CD4-positive, alpha-beta T cell (primary cell): Measurements from ENCODE around the gene INMT. TPM values are rescaled to one million over a fixed set of nuclear protein-coding genes. Genes with fewer than 3 reads are reported as not detected.

Experiments
- ATAC-seq: fragments of 200-7000 bp; cut with Tn5 transposase; one replicate; pipeline ENCODE4 v1.10.0; 2022; ENCODE audit warnings: mild to moderate bottlenecking; ENCODE audit not compliant: poor library complexity
- CTCF ChIA-PET: fragments of 350-600 bp; sonication (Branson Sonifier 250); formaldehyde crosslinking; loops from one replicate; lab custom pipeline; 2021; ENCODE audit warnings: antibody characterized with exemption, inconsistent platforms; lab: Charles Lee
- POLR2A ChIA-PET: fragments of 350-600 bp; sonication (Branson Sonifier 250); formaldehyde crosslinking; loops from one replicate; lab custom pipeline; 2021; ENCODE audit warnings: antibody characterized with exemption, inconsistent platforms; lab: Charles Lee
- DNase-seq, 14 experiments: peaks; one replicate each; pipeline ENCODE4 v3.0.0-alpha.2; 2013 to 2020; ENCODE audit warnings: mixed read lengths in 2 of 14
- H3K27ac ChIP-seq, 2 donors: one replicate each; pipeline versions ENCODE4 v1.5.1 to v1.7.0; 2013; ENCODE audit warnings: low read length in 2 of 2, low read depth in 1 of 2, mild to moderate bottlenecking in 1 of 2
- H3K27me3 ChIP-seq, 2 experiments: 1 replicate in 1 of 2; 2 replicates in 1 of 2; pipeline versions ENCODE4 v1.6.1 to v1.7.0; 2013; ENCODE audit warnings: low read length in 2 of 2, control low read depth in 1 of 2, mild to moderate bottlenecking in 1 of 2, moderate library complexity in 1 of 2; ENCODE audit not compliant: insufficient read depth in 2 of 2, control insufficient read depth in 1 of 2
- H3K36me3 ChIP-seq: one replicate; pipeline ENCODE4 v1.6.1; 2013; ENCODE audit warnings: low read length, control low read depth; ENCODE audit not compliant: insufficient read depth
- H3K4me1 ChIP-seq: one replicate; pipeline ENCODE4 v1.6.1; 2013; ENCODE audit warnings: low read length, control low read depth; ENCODE audit not compliant: insufficient read depth
- H3K4me3 ChIP-seq: one replicate; pipeline ENCODE4 v1.5.1; 2013; ENCODE audit warnings: mild to moderate bottlenecking, low read length, moderate library complexity
- H3K9me3 ChIP-seq, 2 experiments: 1 replicate in 1 of 2; 2 replicates in 1 of 2; pipeline versions ENCODE4 v1.6.1 to v1.7.0; 2013; ENCODE audit warnings: low read length in 2 of 2, mild to moderate bottlenecking in 2 of 2, control low read depth in 1 of 2, moderate library complexity in 1 of 2; ENCODE audit not compliant: control insufficient read depth in 1 of 2, insufficient read depth in 1 of 2
- H3K27ac Mint-ChIP-seq: one replicate; pipeline ENCODE4 v1.8.0; 2020; ENCODE audit warnings: mixed read lengths
- H3K27me3 Mint-ChIP-seq: one replicate; pipeline ENCODE4 v1.8.0; 2021; ENCODE audit warnings: mixed read lengths
- H3K36me3 Mint-ChIP-seq: one replicate; pipeline ENCODE4 v1.8.0; 2021; ENCODE audit warnings: low read depth, mixed read lengths
- H3K4me1 Mint-ChIP-seq: one replicate; pipeline ENCODE4 v1.8.0; 2021; ENCODE audit warnings: low read depth, mixed read lengths
- H3K4me3 Mint-ChIP-seq: one replicate; pipeline ENCODE4 v1.8.0; 2020; ENCODE audit warnings: mild to moderate bottlenecking, mixed read lengths
- H3K9me3 Mint-ChIP-seq: one replicate; pipeline ENCODE4 v1.8.0; 2020; ENCODE audit warnings: mixed read lengths
- CTCF ChIP-seq: fragments of 200-600 bp; IDR thresholded peaks from one replicate; pipeline ENCODE4 v1.8.0; 2022; ENCODE audit warnings: antibody characterized with exemption, mild to moderate bottlenecking
- intact Hi-C, 2 experiments: fragments of 100-400 bp; cut with DNase I in 1 of 2; cut with micrococcal nuclease in 1 of 2; formaldehyde crosslinking; loops; one replicate each; pipeline versions ENCODE4 v1.15.1 to v1.9.0; 2023 to 2025; cut with DNase I, micrococcal nuclease
- total RNA-seq, 174 experiments: library from RNA in 2 of 174; stranded (reverse) in 2 of 174; gene quantifications; one replicate each; pipeline ENCODE4 v1.2.3 and lab custom pipeline; 2021 to 2026

The INMT gene
- total RNA-seq, 2 experiments from 2014 or later, result 0.36 to 0.69 TPM

- Histone ChIP-seq H3K9me3 (no peaks in the 10 kb centered on the region), H3K27ac (no peak overlapping the region), H3K4me1 (peaks cover 3% of the 10 kb centered on the region), H3K27me3 (no peaks in the 10 kb centered on the region), H3K36me3 (no peaks in the 10 kb centered on the region), H3K4me3 (no peak overlapping the region)
- Mint-ChIP-seq H3K36me3 (no peaks in the 10 kb centered on the region), H3K4me1 (no peaks in the 10 kb centered on the region), H3K9me3 (no peaks in the 10 kb centered on the region), H3K4me3 (no peak overlapping the region), H3K27ac (no peak overlapping the region), H3K27me3 (no peaks in the 10 kb centered on the region)
- ATAC-seq, result no peak
- TF ChIP-seq CTCF, result no peak
- CTCF ChIA-PET, result no interaction called here
- no peak for DNase-seq
- POLR2A ChIA-PET, result no interaction called here
- intact Hi-C loops, result no loop called here
These were observed 50.9 kb downstream of the INMT start for GRCh38 chr7:30802812-30803211.

GRCh38 chr7:30804078-30804661 is 52.2 kb downstream of the INMT start:
- ChIA-PET CTCF (no interaction called here), POLR2A (no interaction called here)
- H3K36me3 Mint-ChIP-seq, result no peaks in the 10 kb centered on the region
- Histone ChIP-seq H3K27ac (no peak overlapping the region), H3K36me3 (no peaks in the 10 kb centered on the region), H3K4me1 (peaks cover 3% of the 10 kb centered on the region), H3K27me3 (no peaks in the 10 kb centered on the region), H3K9me3 (no peaks in the 10 kb centered on the region), H3K4me3 (no peak overlapping the region)
- H3K4me1 Mint-ChIP-seq, result no peaks in the 10 kb centered on the region
- H3K27ac Mint-ChIP-seq, result no peak overlapping the region
- no peak overlapping the region for H3K4me3 Mint-ChIP-seq
- intact Hi-C loops, result no loop called here
- TF ChIP-seq CTCF, result no peak
- no peak for DNase-seq
- H3K9me3 Mint-ChIP-seq, result no peaks in the 10 kb centered on the region
- no peaks in the 10 kb centered on the region for H3K27me3 Mint-ChIP-seq
- no peak for ATAC-seq

GRCh38 chr7:30805081-30805691 is 53.3 kb downstream of the INMT start:
- Mint-ChIP-seq H3K36me3 (no peaks in the 10 kb centered on the region), H3K9me3 (no peaks in the 10 kb centered on the region), H3K27ac (no peak overlapping the region), H3K4me1 (no peaks in the 10 kb centered on the region), H3K4me3 (no peak overlapping the region), H3K27me3 (no peaks in the 10 kb centered on the region)
- DNase-seq, result no peak
- Histone ChIP-seq H3K4me3 (no peak overlapping the region), H3K36me3 (no peaks in the 10 kb centered on the region), H3K27ac (no peak overlapping the region), H3K9me3 (no peaks in the 10 kb centered on the region), H3K27me3 (no peaks in the 10 kb centered on the region), H3K4me1 (peaks cover 3% of the 10 kb centered on the region)
- TF ChIP-seq CTCF, result no peak
- intact Hi-C loops, result no loop called here
- no peak for ATAC-seq
- ChIA-PET POLR2A (no interaction called here), CTCF (no interaction called here)
